Measurements from ENCODE around the gene EIF5AL1. TPM values are rescaled to one million over a fixed set of nuclear protein-coding genes. Genes with fewer than 3 reads are reported as not detected.
"Not testable (repeated sequence)": the region's sequence is repeated elsewhere in the genome, so short reads cannot be mapped to it uniquely, and the experiment has no call there.

Gene EIF5AL1
- total and polyA plus RNA-seq, 3 experiments from 2014 or later, result 0.16 to 2.9 (median 2.6) TPM

DNA sequence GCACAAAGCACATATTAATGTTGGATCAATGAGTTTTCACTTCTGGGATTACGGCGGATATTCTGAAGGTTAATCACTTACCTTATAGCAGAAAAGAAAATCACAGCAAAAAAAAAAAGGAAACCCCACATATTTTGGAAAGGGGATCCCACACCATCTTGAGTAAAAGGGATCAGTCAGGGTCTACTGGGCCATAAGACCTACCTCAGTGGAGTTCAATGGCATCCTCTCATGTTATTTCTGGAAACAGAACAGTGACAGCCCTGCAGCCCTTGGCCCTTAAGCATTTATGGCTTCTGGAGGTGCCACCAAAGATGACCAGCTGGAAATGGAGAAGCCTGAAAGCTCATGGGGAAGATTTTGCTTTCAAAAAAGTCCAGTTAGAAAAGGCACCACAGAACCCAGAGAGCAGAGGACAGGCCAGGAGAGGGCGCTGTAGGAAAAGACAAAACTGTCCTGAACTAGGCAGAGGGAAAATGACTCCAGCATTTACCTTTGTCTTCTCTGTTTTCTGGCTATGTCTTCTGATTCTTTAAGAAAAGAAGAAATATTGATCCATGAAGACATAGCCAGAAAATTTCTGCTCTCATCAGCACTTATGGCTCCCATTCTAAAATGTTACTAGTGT, 2.9 kb upstream of the EIF5AL1 start:
- H3K9me3 ChIP-seq (ENCODE audit: low read length); H3K4me1 Mint-ChIP-seq; H3K27me3 ChIP-seq (ENCODE audit: insufficient read depth, low read length, poor library complexity, severe bottlenecking); CTCF ChIA-PET; H3K4me3 ChIP-seq (ENCODE audit: low read length); H3K36me3 ChIP-seq (ENCODE audit: insufficient read depth, low read length); H3K9me3 Mint-ChIP-seq; POLR2A ChIA-PET; DNase-seq; H3K4me1 ChIP-seq (ENCODE audit: insufficient read depth, low read length); H3K4me3 Mint-ChIP-seq; H3K27ac ChIP-seq (ENCODE audit: low read depth, low read length); H3K36me3 Mint-ChIP-seq; H3K27ac Mint-ChIP-seq: not testable (repeated sequence)
- H3K27me3 Mint-ChIP-seq, result peaks cover 9 to 10% of the 10 kb centered on the region in 2 donors

DNA sequence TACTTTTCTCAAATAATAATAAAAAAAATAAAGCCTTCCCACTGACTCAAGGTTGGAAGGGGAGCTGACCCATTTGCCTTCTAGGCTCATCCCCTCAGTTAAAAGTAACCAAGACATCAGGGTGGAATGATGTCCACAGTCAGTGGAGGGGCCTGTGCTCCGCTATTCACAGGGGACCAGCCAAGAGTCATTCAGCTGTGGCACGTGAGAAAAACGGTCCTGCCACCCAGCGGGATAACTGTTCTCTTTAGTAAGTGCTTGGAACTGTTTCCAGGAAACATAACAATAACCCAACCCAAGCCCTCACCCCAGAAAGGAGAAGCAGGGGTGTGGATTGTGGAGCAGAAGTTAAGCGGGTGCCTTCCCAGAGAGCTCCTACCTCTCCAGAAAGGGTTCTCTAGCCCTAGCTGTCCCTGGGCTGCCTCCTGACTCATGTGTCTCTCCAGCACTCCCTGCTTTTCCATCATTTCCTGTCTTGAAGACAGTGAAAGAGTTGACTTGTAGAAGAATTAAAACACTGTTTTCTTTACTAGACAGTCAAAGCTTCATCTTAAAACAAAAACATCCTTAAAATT, 2.3 kb upstream of the EIF5AL1 start:
- H3K27me3 ChIP-seq (ENCODE audit: insufficient read depth, low read length, poor library complexity, severe bottlenecking); H3K36me3 ChIP-seq (ENCODE audit: insufficient read depth, low read length); H3K4me1 ChIP-seq (ENCODE audit: insufficient read depth, low read length); H3K36me3 Mint-ChIP-seq; CTCF ChIA-PET; DNase-seq; H3K9me3 ChIP-seq (ENCODE audit: low read length); H3K27ac ChIP-seq (ENCODE audit: low read depth, low read length); H3K9me3 Mint-ChIP-seq; H3K4me3 ChIP-seq (ENCODE audit: low read length); POLR2A ChIA-PET; H3K27ac Mint-ChIP-seq; H3K4me3 Mint-ChIP-seq; H3K4me1 Mint-ChIP-seq: not testable (repeated sequence)
- peaks cover 9 to 10% of the 10 kb centered on the region in 2 donors for H3K27me3 Mint-ChIP-seq

DNA sequence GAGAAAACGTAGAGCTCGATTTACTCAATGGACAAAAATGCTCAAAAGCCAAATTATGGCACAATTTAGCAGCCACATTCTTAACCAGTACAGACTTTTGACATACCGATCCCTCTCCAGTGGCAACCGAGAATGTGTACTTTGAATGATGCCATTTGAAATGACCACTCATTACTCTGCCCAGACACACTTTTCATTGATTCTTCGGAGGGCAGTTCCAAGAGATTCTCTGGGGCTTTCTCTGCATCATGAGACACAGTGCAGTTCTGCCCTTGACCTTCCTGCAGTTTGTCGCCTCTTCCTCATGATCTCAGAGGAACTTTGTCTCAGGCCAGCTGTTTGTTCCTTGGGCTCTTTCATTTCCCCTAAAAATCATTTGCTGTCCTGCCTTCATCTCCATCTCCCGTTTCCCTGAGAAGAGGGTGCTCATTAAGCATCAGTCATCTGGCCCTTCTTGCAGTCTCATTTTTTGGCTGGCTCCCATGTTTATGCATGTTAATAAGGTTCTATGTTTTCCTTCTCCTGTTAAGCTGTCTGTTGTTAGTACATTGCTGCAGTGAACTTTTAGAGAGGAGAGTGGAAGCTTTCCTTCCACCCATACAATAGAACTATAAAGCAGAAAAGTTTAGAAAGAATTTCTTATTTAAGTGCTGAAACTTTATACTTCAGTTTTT, 4.3 kb downstream of the EIF5AL1 start:
- H3K4me1 Mint-ChIP-seq; H3K27ac Mint-ChIP-seq; DNase-seq; H3K27ac ChIP-seq (ENCODE audit: low read depth, low read length); CTCF ChIA-PET; H3K9me3 ChIP-seq (ENCODE audit: low read length); H3K4me3 ChIP-seq (ENCODE audit: low read length); H3K27me3 ChIP-seq (ENCODE audit: insufficient read depth, low read length, poor library complexity, severe bottlenecking); POLR2A ChIA-PET; H3K4me1 ChIP-seq (ENCODE audit: insufficient read depth, low read length); H3K4me3 Mint-ChIP-seq; H3K36me3 Mint-ChIP-seq; H3K9me3 Mint-ChIP-seq; H3K36me3 ChIP-seq (ENCODE audit: insufficient read depth, low read length): not testable (repeated sequence)
- peaks cover 10 to 11% of the 10 kb centered on the region in 2 donors for H3K27me3 Mint-ChIP-seq

DNA sequence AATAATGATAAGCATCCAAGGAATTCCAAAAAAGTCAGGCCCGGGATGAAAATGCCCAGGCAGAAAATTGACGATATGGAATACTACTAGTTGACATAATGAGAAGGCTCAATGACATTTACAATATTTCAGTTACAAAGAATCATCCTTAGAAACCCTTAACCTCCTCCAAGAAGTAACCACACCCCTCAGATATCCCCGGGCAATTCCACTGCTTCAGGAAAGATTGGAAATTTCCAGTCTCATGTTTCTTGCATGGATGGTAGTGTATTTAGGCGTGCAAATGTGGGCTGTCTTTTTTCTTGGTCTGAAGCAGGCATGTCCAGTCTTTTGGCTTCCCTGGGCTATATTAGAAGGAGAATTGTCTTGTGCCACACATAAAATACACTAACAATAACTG, 5.2 kb downstream of the EIF5AL1 start:
- H3K36me3 ChIP-seq (ENCODE audit: insufficient read depth, low read length); H3K9me3 ChIP-seq (ENCODE audit: low read length); H3K9me3 Mint-ChIP-seq; H3K4me3 Mint-ChIP-seq; H3K4me1 ChIP-seq (ENCODE audit: insufficient read depth, low read length); H3K27ac Mint-ChIP-seq; H3K4me3 ChIP-seq (ENCODE audit: low read length); DNase-seq; CTCF ChIA-PET; H3K36me3 Mint-ChIP-seq; H3K27me3 ChIP-seq (ENCODE audit: insufficient read depth, low read length, poor library complexity, severe bottlenecking); H3K4me1 Mint-ChIP-seq; POLR2A ChIA-PET; H3K27ac ChIP-seq (ENCODE audit: low read depth, low read length): not testable (repeated sequence)
- peaks cover 8 to 11% of the 10 kb centered on the region in 2 donors for H3K27me3 Mint-ChIP-seq

DNA sequence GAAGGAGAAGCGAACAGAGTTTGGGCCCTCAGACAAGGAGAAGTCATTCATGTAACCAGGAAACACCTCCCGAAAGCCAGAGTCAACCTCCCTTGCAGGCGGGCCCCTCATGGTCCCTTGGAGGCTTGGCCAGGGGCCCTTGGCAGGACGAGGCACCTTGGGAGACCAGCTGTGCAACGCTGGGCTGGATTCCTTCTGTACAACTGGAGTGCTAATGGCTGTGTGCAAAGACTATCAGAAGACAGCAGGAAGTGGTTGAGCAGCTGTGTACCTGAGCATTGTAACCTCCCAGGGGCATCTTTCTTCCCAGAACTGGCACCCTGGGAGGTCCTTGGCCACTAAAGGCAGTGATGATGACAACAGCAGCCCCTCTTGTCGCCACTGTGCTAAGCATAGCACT, 9.4 kb downstream of the EIF5AL1 start:
- H3K27me3 ChIP-seq (ENCODE audit: insufficient read depth, low read length, poor library complexity, severe bottlenecking); POLR2A ChIA-PET; H3K36me3 ChIP-seq (ENCODE audit: insufficient read depth, low read length); H3K27me3 Mint-ChIP-seq; H3K36me3 Mint-ChIP-seq; H3K4me3 ChIP-seq (ENCODE audit: low read length); H3K4me1 Mint-ChIP-seq; DNase-seq; H3K27ac ChIP-seq (ENCODE audit: low read depth, low read length); H3K9me3 ChIP-seq (ENCODE audit: low read length); H3K9me3 Mint-ChIP-seq; H3K4me1 ChIP-seq (ENCODE audit: insufficient read depth, low read length); H3K27ac Mint-ChIP-seq; CTCF ChIA-PET; H3K4me3 Mint-ChIP-seq: not testable (repeated sequence)

DNA sequence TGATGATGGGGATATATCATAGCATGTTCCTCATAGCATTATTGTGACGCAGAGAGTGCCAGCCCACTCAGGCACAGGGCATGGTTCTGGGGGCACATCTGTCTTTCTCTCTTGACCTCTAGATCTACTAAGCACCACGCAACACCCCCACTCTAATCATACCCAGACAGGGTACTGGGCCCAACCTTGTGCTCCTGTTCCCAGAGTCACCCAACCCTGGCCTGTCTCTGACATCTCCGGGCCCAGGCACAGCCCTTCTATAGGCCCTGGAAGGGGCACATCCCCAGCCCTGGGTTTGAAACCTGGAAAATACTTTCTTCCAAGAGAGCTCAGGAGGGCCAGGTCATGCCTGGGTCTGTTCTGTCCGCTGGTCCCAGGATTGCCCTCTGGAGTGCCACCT, 10.1 kb downstream of the EIF5AL1 start:
- H3K4me3 ChIP-seq (ENCODE audit: low read length); H3K27ac ChIP-seq (ENCODE audit: low read depth, low read length); H3K27me3 ChIP-seq (ENCODE audit: insufficient read depth, low read length, poor library complexity, severe bottlenecking); H3K9me3 Mint-ChIP-seq; H3K4me3 Mint-ChIP-seq; H3K4me1 Mint-ChIP-seq; CTCF ChIA-PET; H3K4me1 ChIP-seq (ENCODE audit: insufficient read depth, low read length); H3K9me3 ChIP-seq (ENCODE audit: low read length); H3K27ac Mint-ChIP-seq; H3K27me3 Mint-ChIP-seq; H3K36me3 Mint-ChIP-seq; H3K36me3 ChIP-seq (ENCODE audit: insufficient read depth, low read length); POLR2A ChIA-PET; DNase-seq: not testable (repeated sequence)

DNA sequence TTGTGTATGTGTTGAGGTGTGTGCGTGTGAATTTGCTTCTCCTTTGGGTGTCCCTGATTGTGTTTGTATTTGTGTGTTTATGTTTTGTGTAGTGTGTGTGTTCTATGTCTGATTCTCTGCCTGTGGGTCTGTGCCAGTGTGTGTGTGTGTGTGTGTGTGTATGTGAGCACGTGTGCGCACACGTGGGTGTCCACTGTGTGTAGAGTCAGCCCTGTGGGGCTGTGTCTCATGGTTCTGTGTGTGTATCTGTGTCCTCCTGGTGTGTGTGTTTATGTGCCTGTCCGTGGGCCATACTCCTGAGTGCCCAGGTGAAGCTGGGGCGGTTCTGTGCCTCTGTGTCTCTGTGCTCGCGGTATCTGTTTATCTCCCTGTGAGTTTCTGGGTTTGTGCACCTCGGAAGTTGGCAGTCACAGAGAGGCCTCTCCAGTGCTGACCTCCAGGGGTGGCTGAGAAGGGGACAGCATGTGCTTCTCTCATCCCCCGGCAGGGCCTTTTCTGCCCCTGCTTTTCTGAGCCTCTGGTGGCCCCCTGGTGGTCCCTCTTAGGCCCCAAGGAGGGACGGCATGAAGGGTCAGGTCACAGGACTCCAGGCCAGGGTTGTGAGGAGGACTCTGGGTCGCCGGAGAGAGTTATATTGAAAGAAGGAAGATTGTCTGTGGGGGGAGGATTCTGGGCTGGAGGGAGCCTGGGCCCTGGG, 11.0 kb downstream of the EIF5AL1 start:
- H3K9me3 Mint-ChIP-seq, CTCF ChIA-PET, H3K4me1 Mint-ChIP-seq: not testable (repeated sequence)

DNA sequence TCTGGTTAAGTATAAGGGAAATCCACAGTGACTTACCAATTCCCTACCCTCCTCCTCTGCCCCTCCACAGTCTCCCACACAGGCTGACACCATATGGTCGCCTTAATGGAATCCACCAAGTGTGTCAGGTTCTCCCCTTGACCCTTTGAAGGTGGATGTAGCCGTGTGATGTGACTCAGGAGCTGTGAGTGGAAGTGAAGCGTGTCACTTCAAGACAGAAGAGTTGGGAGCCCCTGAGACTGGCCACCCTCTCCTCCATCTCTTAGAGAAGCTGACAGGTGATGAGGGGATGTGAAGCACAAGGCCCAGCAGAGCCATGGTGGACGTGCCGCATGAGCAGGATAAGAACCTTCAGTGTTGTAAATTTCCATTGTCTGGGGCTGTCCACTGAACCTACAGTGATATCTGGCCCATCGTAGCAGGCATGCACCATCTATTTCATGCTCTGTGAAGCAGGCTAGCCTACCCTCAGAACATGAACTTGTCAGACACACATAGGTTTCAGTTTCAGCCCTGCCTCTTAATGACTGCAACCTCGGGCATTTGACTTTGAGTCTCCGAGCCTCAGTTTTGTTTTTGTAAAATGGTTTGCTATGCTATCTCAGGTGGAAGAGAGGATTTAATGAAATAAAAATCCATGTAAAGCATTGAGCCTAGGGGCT, 12.8 kb downstream of the EIF5AL1 start:
- H3K27me3 ChIP-seq (ENCODE audit: insufficient read depth, low read length, poor library complexity, severe bottlenecking); H3K4me3 ChIP-seq (ENCODE audit: low read length); H3K27me3 Mint-ChIP-seq; POLR2A ChIA-PET; H3K27ac ChIP-seq (ENCODE audit: low read depth, low read length); H3K36me3 ChIP-seq (ENCODE audit: insufficient read depth, low read length); H3K4me1 ChIP-seq (ENCODE audit: insufficient read depth, low read length); H3K9me3 ChIP-seq (ENCODE audit: low read length); H3K4me3 Mint-ChIP-seq; H3K9me3 Mint-ChIP-seq; CTCF ChIA-PET; H3K27ac Mint-ChIP-seq; H3K36me3 Mint-ChIP-seq; DNase-seq; H3K4me1 Mint-ChIP-seq: not testable (repeated sequence)

More for the DNA sequence above, 11.0 kb downstream of the EIF5AL1 start:
- H3K27me3 ChIP-seq (ENCODE audit: insufficient read depth, low read length, poor library complexity, severe bottlenecking); H3K36me3 Mint-ChIP-seq; POLR2A ChIA-PET; H3K4me1 ChIP-seq (ENCODE audit: insufficient read depth, low read length); H3K27me3 Mint-ChIP-seq; H3K36me3 ChIP-seq (ENCODE audit: insufficient read depth, low read length); DNase-seq; H3K4me3 Mint-ChIP-seq; H3K9me3 ChIP-seq (ENCODE audit: low read length); H3K27ac ChIP-seq (ENCODE audit: low read depth, low read length); H3K27ac Mint-ChIP-seq; H3K4me3 ChIP-seq (ENCODE audit: low read length): not testable (repeated sequence)

Data from CD8-positive, alpha-beta memory T cell (primary cell).